Vagina (tissue), 2 donors: Measurements from ENCODE around the gene CNEP1R1.

ENCODE experiments used
- POLR2A ChIP-seq, 2 donors: fragments of 450-650 bp; IDR thresholded peaks; one replicate each; pipeline ENCODE4 v1.6.1; 2017; ENCODE audit warnings: antibody characterized with exemption in 2 of 2, mild to moderate bottlenecking in 2 of 2, moderate library complexity in 2 of 2
- POLR2AphosphoS5 ChIP-seq, 2 donors: sonication (generic); formaldehyde crosslinking; IDR thresholded peaks; one replicate each; pipeline ENCODE4 v1.9.0; 2017; ENCODE audit warnings: antibody characterized with exemption in 2 of 2, mild to moderate bottlenecking in 2 of 2, low read depth in 1 of 2; ENCODE audit not compliant: insufficient read depth in 1 of 2
- TF ChIP-seq, protein P1 (sequence below), 3 experiments: fragments of 450-650 bp in 2 of 3; fragments of 200-600 bp in 1 of 3; sonication (generic) in 1 of 3; IDR thresholded peaks; one replicate each; pipeline ENCODE4 v1.5.1; 2017 to 2019; ENCODE audit warnings: antibody characterized with exemption in 3 of 3, mild to moderate bottlenecking in 2 of 3, moderate library complexity in 2 of 3

DNA sequence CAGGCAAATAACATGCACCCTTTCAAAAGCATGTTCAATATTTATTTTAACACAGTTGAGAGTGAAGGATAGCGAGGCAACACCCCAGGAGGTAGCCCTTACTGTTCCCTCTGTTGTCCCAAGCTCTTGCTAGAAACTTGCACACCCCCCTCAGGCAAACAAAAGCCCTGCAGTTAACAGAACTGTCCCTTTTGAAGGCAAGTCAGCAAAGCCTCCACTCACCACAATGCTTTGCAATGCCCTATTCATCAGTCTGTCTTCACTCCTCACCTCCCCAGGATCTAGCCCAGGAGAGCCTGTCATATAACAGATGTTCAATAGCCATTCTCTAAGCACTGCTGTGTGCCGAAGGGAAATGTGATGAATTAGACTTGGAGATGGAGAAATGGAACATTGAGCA lies 3.5 kb upstream of the CNEP1R1 start:
- TF ChIP-seq, protein P1, sequence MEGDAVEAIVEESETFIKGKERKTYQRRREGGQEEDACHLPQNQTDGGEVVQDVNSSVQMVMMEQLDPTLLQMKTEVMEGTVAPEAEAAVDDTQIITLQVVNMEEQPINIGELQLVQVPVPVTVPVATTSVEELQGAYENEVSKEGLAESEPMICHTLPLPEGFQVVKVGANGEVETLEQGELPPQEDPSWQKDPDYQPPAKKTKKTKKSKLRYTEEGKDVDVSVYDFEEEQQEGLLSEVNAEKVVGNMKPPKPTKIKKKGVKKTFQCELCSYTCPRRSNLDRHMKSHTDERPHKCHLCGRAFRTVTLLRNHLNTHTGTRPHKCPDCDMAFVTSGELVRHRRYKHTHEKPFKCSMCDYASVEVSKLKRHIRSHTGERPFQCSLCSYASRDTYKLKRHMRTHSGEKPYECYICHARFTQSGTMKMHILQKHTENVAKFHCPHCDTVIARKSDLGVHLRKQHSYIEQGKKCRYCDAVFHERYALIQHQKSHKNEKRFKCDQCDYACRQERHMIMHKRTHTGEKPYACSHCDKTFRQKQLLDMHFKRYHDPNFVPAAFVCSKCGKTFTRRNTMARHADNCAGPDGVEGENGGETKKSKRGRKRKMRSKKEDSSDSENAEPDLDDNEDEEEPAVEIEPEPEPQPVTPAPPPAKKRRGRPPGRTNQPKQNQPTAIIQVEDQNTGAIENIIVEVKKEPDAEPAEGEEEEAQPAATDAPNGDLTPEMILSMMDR (IDR thresholded peaks at IDR 0.05): no peak
- TF ChIP-seq POLR2A (IDR thresholded peaks at IDR 0.05) (no peak), POLR2AphosphoS5 (IDR thresholded peaks at IDR 0.05; ENCODE audit: insufficient read depth in 1 of 2, low read depth in 1 of 2) (no peak)
